ENCODE results near the gene CLDN7.

DNA sequence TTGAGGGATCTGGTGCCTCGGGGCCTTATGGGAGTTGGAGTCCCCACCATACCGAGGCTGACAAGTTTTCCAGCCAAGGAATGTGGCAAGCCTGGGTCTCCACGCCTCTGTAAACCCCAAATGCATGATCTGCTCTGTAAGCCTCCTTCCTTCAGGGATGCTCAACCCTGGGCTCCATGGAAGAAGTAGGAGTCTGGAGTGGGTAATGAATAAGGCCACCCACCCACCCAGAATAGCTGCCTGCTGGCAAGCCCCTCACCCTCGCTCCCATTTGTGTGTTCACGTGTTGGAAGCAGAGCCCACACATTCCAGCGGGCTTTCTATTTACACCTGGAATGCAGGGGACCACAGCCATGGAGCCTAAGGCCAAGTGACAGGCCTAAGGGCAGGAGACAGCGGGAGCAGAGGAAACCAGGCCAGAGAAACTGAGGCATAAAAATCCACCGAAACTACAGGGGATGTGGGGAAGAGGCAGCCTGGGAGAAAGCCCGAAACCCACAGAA lies 47.1 kb downstream of the CLDN7 start:
- TF ChIP-seq, protein P1, sequence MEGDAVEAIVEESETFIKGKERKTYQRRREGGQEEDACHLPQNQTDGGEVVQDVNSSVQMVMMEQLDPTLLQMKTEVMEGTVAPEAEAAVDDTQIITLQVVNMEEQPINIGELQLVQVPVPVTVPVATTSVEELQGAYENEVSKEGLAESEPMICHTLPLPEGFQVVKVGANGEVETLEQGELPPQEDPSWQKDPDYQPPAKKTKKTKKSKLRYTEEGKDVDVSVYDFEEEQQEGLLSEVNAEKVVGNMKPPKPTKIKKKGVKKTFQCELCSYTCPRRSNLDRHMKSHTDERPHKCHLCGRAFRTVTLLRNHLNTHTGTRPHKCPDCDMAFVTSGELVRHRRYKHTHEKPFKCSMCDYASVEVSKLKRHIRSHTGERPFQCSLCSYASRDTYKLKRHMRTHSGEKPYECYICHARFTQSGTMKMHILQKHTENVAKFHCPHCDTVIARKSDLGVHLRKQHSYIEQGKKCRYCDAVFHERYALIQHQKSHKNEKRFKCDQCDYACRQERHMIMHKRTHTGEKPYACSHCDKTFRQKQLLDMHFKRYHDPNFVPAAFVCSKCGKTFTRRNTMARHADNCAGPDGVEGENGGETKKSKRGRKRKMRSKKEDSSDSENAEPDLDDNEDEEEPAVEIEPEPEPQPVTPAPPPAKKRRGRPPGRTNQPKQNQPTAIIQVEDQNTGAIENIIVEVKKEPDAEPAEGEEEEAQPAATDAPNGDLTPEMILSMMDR (IDR thresholded peaks at IDR 0.05): no peak
- TF ChIP-seq POLR2A (IDR thresholded peaks at IDR 0.05): no peak

Measured in thyroid gland (tissue), 4 donors.